ENCODE measurements around the gene GDE1.

The GDE1 gene

DNA sequence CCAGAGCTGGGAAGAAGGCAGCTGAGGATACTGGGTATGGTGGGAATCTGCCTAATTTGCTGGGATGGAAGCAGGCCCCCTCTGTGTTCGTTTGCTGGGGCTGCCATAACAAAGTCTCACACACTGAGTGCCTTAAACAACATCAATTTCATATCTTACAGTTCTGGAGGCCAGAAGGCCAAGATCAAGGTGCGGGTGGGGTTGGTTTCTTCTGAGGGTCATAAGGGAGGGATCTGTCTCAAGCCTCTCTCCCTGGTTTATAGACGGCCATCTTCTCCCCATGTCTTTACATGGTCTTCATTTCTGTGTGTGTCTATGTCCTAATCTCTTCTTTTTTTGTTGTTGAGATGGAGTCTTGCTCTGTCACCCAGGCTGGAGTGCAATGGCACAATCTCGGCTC lies 35.8 kb downstream of the GDE1 start:
- Mint-ChIP-seq H3K4me3 (no peak overlapping the region), H3K4me1 (peaks cover 0 to 2% of the 10 kb centered on the region in 2 donors), H3K27me3 (peaks cover 0 to 4% of the 10 kb centered on the region in 2 donors), H3K27ac (no peak overlapping the region), H3K9me3 (no peaks in the 10 kb centered on the region), H3K36me3 (no peaks in the 10 kb centered on the region)
- no peak for ATAC-seq (replicated peaks)
- DNase-seq = no peak

DNA sequence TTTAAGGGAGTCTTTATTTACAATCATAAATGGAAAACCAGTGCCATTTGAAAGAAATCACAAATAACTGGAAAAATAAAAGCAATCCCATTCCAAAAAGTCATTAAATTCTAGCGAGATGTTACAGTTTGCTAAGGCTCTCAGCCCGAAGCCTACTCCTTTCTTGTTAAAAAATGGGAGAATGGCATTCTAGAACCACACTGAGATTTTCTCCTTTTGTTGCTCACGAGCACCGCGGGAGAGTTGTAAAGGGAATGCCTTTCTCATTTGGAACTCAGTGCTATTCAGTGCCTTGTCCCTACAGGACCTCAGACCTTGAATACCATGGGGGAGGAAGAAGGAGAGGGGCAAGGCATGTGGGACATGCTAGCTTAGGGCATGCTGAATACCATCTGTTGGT lies 36.3 kb downstream of the GDE1 start:
- Mint-ChIP-seq H3K36me3 (no peaks in the 10 kb centered on the region), H3K4me3 (no peak overlapping the region), H3K4me1 (peaks cover 0 to 2% of the 10 kb centered on the region in 2 donors), H3K27ac (no peak overlapping the region), H3K9me3 (no peaks in the 10 kb centered on the region), H3K27me3 (peaks cover 0 to 5% of the 10 kb centered on the region in 2 donors)
- no peak for DNase-seq
- no peak for ATAC-seq (replicated peaks)

DNA sequence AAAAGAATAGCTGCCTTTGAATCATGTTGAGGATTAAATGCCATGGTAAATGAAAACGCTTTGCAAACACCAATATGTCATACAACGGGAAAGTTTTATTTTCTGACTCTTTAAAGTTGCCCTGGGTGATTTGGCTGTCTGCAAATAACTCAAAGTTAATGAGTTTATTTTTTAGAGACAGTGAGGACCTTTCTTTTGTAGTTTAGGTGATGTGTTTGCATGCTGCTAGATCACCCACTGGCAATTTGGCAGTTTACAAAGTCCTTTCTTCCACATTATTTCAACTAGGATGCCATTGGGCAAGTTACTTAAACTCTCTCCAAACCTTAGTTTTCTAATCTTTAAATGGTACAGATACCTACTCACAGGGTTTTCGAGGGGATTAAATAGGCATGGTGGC lies 37.8 kb downstream of the GDE1 start:
- no peak for ATAC-seq (replicated peaks)

DNA sequence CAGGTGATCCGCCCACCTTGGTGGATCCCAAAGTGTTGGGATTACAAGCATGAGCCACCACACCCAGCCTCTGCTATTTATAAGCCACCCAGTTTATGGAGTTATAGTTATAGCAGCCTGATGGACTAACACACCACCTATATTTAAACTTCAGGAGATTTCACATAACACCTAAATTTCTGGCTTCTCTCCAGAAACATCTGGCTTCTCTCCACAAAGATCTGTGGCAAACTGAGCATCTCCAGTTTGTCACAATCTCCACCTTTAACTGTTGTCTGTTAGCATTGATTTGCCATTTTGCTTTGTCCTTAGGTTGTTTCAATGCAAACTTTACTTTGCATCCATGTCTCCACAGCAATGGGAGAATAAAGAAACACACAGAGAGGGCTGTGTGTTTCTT lies 39.6 kb downstream of the GDE1 start:
- Mint-ChIP-seq H3K36me3 (no peaks in the 10 kb centered on the region), H3K4me3 (no peak overlapping the region), H3K9me3 (peaks cover 0 to 4% of the 10 kb centered on the region in 2 donors), H3K27me3 (peaks cover 10 to 22% of the 10 kb centered on the region in 2 donors), H3K4me1 (no peaks in the 10 kb centered on the region), H3K27ac (no peak overlapping the region)
- DNase-seq (no peak), ATAC-seq (replicated peaks) (no peak)

More for the DNA sequence above, 37.8 kb downstream of the GDE1 start:
- no peaks in the 10 kb centered on the region for H3K36me3 Mint-ChIP-seq
- no peaks in the 10 kb centered on the region for H3K9me3 Mint-ChIP-seq
- H3K27me3 Mint-ChIP-seq = peaks cover 0 to 11% of the 10 kb centered on the region in 2 donors
- H3K4me3 Mint-ChIP-seq = no peak overlapping the region
- no peak for DNase-seq
- no peak overlapping the region for H3K27ac Mint-ChIP-seq
- H3K4me1 Mint-ChIP-seq = peaks cover 0 to 2% of the 10 kb centered on the region in 2 donors

GRCh38 chr16:19481769-19482168 lies 40.1 kb downstream of the GDE1 start:
- Mint-ChIP-seq H3K4me1 (no peaks in the 10 kb centered on the region), H3K4me3 (no peak overlapping the region), H3K27ac (no peak overlapping the region), H3K36me3 (no peaks in the 10 kb centered on the region), H3K9me3 (peaks cover 0 to 4% of the 10 kb centered on the region in 2 donors), H3K27me3 (peaks cover 10 to 22% of the 10 kb centered on the region in 2 donors)
- ATAC-seq (replicated peaks) (no peak), DNase-seq (no peak)

DNA sequence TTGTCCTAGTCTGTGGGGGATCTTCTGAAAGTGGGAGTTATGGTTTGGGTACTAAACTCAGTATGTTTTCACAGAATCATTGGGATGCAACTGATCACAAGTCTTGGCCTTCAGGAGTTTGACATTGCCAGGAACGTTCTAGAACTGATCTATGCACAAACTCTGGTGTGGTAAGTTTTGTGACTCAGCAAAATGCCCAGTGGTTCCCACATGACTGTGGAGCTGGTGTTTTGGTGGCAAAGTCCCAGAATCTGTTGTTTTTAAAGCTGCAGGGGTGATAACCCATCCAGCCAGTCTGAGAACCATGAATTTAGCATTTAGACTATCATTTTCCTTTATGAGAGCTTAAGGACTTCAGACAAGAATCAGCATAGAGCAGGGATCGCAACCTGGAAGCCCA lies 40.6 kb downstream of the GDE1 start:
- no peaks in the 10 kb centered on the region for H3K36me3 Mint-ChIP-seq
- H3K4me3 Mint-ChIP-seq = no peak overlapping the region
- H3K27ac Mint-ChIP-seq = no peak overlapping the region
- H3K27me3 Mint-ChIP-seq = peaks cover 10 to 22% of the 10 kb centered on the region in 2 donors
- DNase-seq (no peak), ATAC-seq (replicated peaks) (no peak)
- H3K9me3 Mint-ChIP-seq = peaks cover 0 to 4% of the 10 kb centered on the region in 2 donors
- no peaks in the 10 kb centered on the region for H3K4me1 Mint-ChIP-seq

GRCh38 chr16:19479302-19479721 lies 42.6 kb downstream of the GDE1 start:
- ATAC-seq (replicated peaks) = no peak
- H3K36me3 Mint-ChIP-seq = no peaks in the 10 kb centered on the region
- no peak for DNase-seq
- no peak overlapping the region for H3K27ac Mint-ChIP-seq
- no peaks in the 10 kb centered on the region for H3K4me1 Mint-ChIP-seq
- H3K27me3 Mint-ChIP-seq = peaks cover 10 to 22% of the 10 kb centered on the region in 2 donors
- peaks cover 0 to 4% of the 10 kb centered on the region in 2 donors for H3K9me3 Mint-ChIP-seq
- no peak overlapping the region for H3K4me3 Mint-ChIP-seq

DNA sequence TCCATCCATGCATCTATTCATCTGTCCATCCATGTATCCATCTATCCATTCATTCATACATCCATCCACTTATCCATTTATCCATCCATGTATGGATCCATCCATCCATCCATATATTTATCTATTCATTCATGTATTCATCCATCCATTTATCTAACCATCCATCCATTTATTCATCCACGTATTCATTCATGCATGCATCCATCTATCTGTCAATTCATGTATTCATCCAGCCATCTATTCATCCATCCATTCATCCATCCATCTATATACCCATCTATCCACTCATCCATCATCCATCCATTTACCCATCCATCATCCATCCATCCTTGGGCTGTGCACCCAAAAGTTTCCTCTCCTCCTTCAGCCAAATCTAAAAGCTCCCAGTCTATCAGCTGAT lies 43.4 kb downstream of the GDE1 start:
- peaks cover 0 to 4% of the 10 kb centered on the region in 2 donors for H3K9me3 Mint-ChIP-seq
- ATAC-seq (replicated peaks) (no peak), DNase-seq (no peak)
- no peak overlapping the region for H3K4me3 Mint-ChIP-seq
- H3K27me3 Mint-ChIP-seq = peaks cover 10 to 22% of the 10 kb centered on the region in 2 donors
- no peaks in the 10 kb centered on the region for H3K36me3 Mint-ChIP-seq
- no peak overlapping the region for H3K27ac Mint-ChIP-seq
- no peaks in the 10 kb centered on the region for H3K4me1 Mint-ChIP-seq

DNA sequence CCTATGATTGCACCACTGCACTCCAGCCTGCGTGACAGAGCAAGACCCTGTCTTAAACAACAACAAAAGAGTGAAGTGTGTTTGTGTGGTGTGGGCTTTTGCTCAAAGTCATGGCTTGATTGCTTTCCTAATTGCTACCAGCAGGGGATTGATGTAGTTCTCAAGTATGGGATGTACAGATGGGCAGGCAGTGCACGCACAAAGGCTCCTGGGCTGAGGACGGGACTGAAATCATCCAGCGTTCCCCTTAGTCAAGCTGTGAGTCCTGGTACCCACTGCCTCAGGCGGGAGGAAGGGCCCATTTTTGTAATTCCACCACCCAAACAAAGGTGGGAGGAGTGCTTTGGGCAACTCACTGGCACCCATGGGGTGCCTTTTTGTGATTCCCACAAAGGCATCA lies 47.3 kb downstream of the GDE1 start:
- DNase-seq = no peak
- Mint-ChIP-seq H3K27me3 (peaks cover 10 to 17% of the 10 kb centered on the region in 2 donors), H3K4me3 (no peak overlapping the region), H3K9me3 (peaks cover 0 to 4% of the 10 kb centered on the region in 2 donors), H3K36me3 (no peaks in the 10 kb centered on the region), H3K27ac (no peak overlapping the region), H3K4me1 (no peaks in the 10 kb centered on the region)
- ATAC-seq (replicated peaks) = no peak

DNA sequence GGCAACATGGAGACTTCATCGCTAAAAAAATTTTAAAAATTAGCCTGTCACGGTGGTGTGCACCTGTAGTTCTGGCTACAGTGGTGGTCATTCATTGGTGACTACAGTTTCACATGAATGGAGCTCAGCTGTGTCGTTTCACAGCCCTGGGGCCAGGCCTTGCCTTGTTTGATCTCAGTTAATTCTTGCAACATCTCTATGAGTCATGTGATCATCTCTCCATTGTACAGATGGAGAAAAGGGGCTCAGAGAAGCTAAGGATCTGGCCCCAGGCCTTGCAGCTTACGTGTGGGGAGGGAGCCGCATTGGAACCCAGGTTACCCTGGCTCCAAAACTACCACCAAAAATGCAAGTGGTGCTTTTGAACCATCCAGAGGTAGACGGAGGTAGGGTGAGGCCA lies 49.4 kb downstream of the GDE1 start:
- Mint-ChIP-seq H3K4me3 (no peak overlapping the region), H3K4me1 (no peaks in the 10 kb centered on the region)
- DNase-seq = no peak

GRCh38 chr16:19468300-19468699 lies 53.6 kb downstream of the GDE1 start:
- H3K4me3 Mint-ChIP-seq = no peak overlapping the region
- H3K36me3 Mint-ChIP-seq = no peaks in the 10 kb centered on the region
- H3K9me3 Mint-ChIP-seq = no peaks in the 10 kb centered on the region
- DNase-seq = no peak
- H3K4me1 Mint-ChIP-seq = no peaks in the 10 kb centered on the region
- H3K27ac Mint-ChIP-seq = peak overlapping the region; percentile 5
- ATAC-seq (replicated peaks) = no peak
- H3K27me3 Mint-ChIP-seq = peaks cover 4 to 5% of the 10 kb centered on the region in 2 donors

More for the DNA sequence above, 49.4 kb downstream of the GDE1 start:
- ATAC-seq (replicated peaks) = no peak
- H3K27ac Mint-ChIP-seq = no peak overlapping the region
- H3K9me3 Mint-ChIP-seq = no peaks in the 10 kb centered on the region
- peaks cover 0 to 4% of the 10 kb centered on the region in 2 donors for H3K27me3 Mint-ChIP-seq
- H3K36me3 Mint-ChIP-seq = no peaks in the 10 kb centered on the region

GRCh38 chr16:19463468-19464315 lies 58.2 kb downstream of the GDE1 start:
- Mint-ChIP-seq H3K36me3 (no peaks in the 10 kb centered on the region), H3K27me3 (peaks cover 16 to 32% of the 10 kb centered on the region in 2 donors), H3K9me3 (no peaks in the 10 kb centered on the region), H3K4me1 (no peaks in the 10 kb centered on the region), H3K4me3 (no peak overlapping the region), H3K27ac (no peak overlapping the region)
- no peak for ATAC-seq (replicated peaks)
- no peak for DNase-seq

- Mint-ChIP-seq H3K36me3 (no peaks in the 10 kb centered on the region), H3K27me3 (peaks cover 12 to 36% of the 10 kb centered on the region in 2 donors), H3K9me3 (no peaks in the 10 kb centered on the region), H3K4me1 (no peaks in the 10 kb centered on the region), H3K4me3 (no peak overlapping the region), H3K27ac (no peak overlapping the region)
- DNase-seq = no peak
- no peak for ATAC-seq (replicated peaks)
Measured at GRCh38 chr16:19460397-19460796, 61.5 kb downstream of the GDE1 start.

- DNase-seq (no peak), ATAC-seq (replicated peaks) (no peak)
- H3K4me3 Mint-ChIP-seq = no peak overlapping the region
- no peak overlapping the region for H3K27ac Mint-ChIP-seq
- no peaks in the 10 kb centered on the region for H3K9me3 Mint-ChIP-seq
- peaks cover 12 to 36% of the 10 kb centered on the region in 2 donors for H3K27me3 Mint-ChIP-seq
- H3K4me1 Mint-ChIP-seq = no peaks in the 10 kb centered on the region
- H3K36me3 Mint-ChIP-seq = no peaks in the 10 kb centered on the region
Measured at GRCh38 chr16:19458722-19459379, 63.0 kb downstream of the GDE1 start.
